SH-SY5Y (cell line): ENCODE data around the gene PIK3R4.

Experiments
- GATA2 ChIP-seq: IDR thresholded peaks from 2 replicates; pipeline ENCODE4 v1.6.1; 2011; ENCODE audit warnings: mild to moderate bottlenecking, low read depth, low read length
- GATA3 ChIP-seq: IDR thresholded peaks from 2 replicates; pipeline ENCODE4 v1.6.1; 2011; ENCODE audit warnings: low read depth, mild to moderate bottlenecking, low read length, moderate library complexity

GRCh38 chr3:130779031-130779430 lies 32.4 kb upstream of the PIK3R4 start:
- TF ChIP-seq GATA2, result no peak
- no peak for TF ChIP-seq GATA3
